ENCODE data around the gene IL3RA. TPM values are rescaled to one million over a fixed set of nuclear protein-coding genes. Genes with fewer than 3 reads are reported as not detected.

IL3RA gene
- total and polyA plus RNA-seq, 2 of the 8 experiments (the other 6 are each of a cell fraction or from before 2014, with no cell fraction given), result 0.11 TPM; not detected in 1

DNA sequence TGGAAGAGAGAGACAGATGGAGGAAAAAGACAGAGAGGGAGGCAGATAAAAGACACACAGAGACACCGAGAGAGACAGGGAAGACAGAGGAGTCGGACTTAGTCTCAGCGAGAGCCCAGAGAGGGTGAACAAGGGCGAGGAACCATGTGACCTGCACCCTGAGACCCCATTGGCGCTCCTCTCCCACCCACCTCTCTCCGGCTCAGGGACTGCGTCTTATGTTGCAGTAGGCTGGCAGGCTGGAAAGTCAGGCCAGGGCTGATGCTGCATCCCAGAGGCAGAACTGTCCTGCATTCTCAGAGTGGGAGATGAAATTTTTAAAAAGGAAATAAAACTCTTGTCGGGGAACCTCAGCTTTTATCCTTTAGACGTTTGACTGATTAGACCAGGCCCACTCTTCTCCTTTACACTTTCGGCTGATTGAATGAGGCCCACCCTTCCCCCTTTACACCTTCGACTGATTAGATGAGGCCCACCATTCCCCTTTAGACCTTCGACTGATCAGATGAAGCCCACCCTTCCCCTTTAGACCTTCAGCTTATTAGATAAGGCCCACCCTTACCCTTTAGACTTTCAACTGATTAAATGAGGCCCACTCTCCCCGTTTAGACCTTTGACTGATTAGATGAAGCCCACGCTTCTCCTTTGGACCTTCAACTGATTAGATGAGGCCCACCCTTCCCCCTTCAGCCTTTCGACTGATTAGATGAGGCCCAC lies 29.5 kb upstream of the IL3RA start:
- H3K56ac ChIP-seq (replicated peaks; ENCODE audit: insufficient read length, low read depth, low read length), result no peak overlapping the region
- no peak overlapping the region for H4K91ac ChIP-seq (replicated peaks; ENCODE audit: insufficient read length, low read length)
- H3K27ac ChIP-seq (ENCODE audit: low read depth, low read length), result no peak overlapping the region
- H4K5ac ChIP-seq (ENCODE audit: insufficient read length, low read depth, low read length), result no peak overlapping the region
- H2AK5ac ChIP-seq (ENCODE audit: low read depth, low read length), result no peak overlapping the region
- H2BK20ac ChIP-seq (ENCODE audit: low read length), result no peak overlapping the region
- H3K36me3 ChIP-seq (ENCODE audit: control insufficient read depth in 2 of 4, insufficient read depth in 4 of 4, low read length in 3 of 4), result peaks cover 0 to 3% (median 0%) of the 10 kb centered on the region in 4 experiments; a peak in 1 of 8 replicates
- no peak for FAIRE-seq
- H4K20me1 ChIP-seq (replicated peaks in 1 of 2; ENCODE audit: control insufficient read depth in 1 of 2, insufficient read depth in 2 of 2, low read length in 2 of 2), result no peaks in the 10 kb centered on the region
- no peaks in the 10 kb centered on the region for H3K79me1 ChIP-seq (ENCODE audit: low read depth, low read length)
- ChIA-PET POLR2A (ENCODE audit: partially characterized antibody) (no interaction called here), CTCF (ENCODE audit: partially characterized antibody) (no interaction called here)
- H3K4ac ChIP-seq (replicated peaks; ENCODE audit: insufficient read length, low read depth, low read length), result no peak overlapping the region
- H3K14ac ChIP-seq (ENCODE audit: insufficient read length), result no peak overlapping the region
- no peak overlapping the region for H4K8ac ChIP-seq (ENCODE audit: extremely low read depth, insufficient read depth, low read length)
- no peaks in the 10 kb centered on the region for H3K27me3 ChIP-seq (replicated peaks in 1 of 4; ENCODE audit: control insufficient read depth in 3 of 4, extremely low read depth in 1 of 4, insufficient read depth in 3 of 4, low read length in 3 of 4)
- no peak for DNase-seq (ENCODE audit: low read depth in 1 of 2, low spot score in 2 of 2)
- no peak overlapping the region for H3K18ac ChIP-seq (ENCODE audit: extremely low read depth, low read length)
- TF ChIP-seq KDM1A (IDR thresholded peaks at IDR 0.05; ENCODE audit: borderline replicate concordance, low read length), result peak; percentile 99
- TF ChIP-seq HDAC2 (IDR thresholded peaks at IDR 0.05; ENCODE audit: borderline replicate concordance in 1 of 2, low read depth in 2 of 2, low read length in 2 of 2), result peak; percentile 24 to 100; a peak in 2 of 4 replicates
- TF ChIP-seq, protein P1, sequence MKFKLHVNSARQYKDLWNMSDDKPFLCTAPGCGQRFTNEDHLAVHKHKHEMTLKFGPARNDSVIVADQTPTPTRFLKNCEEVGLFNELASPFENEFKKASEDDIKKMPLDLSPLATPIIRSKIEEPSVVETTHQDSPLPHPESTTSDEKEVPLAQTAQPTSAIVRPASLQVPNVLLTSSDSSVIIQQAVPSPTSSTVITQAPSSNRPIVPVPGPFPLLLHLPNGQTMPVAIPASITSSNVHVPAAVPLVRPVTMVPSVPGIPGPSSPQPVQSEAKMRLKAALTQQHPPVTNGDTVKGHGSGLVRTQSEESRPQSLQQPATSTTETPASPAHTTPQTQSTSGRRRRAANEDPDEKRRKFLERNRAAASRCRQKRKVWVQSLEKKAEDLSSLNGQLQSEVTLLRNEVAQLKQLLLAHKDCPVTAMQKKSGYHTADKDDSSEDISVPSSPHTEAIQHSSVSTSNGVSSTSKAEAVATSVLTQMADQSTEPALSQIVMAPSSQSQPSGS (IDR thresholded peaks at IDR 0.05; ENCODE audit: low read length), result 0 out of 2 replicates have a peak, but pooled peaks have one; percentile 22
- TF ChIP-seq, protein P2, sequence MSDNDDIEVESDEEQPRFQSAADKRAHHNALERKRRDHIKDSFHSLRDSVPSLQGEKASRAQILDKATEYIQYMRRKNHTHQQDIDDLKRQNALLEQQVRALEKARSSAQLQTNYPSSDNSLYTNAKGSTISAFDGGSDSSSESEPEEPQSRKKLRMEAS (IDR thresholded peaks at IDR 0.05), result no peak
- TF ChIP-seq KDM5A (IDR thresholded peaks at IDR 0.05; ENCODE audit: low read length), result no peak
- no peak overlapping the region for H2BK15ac ChIP-seq (ENCODE audit: low read length)
- no peak overlapping the region for H2BK5ac ChIP-seq (ENCODE audit: low read depth, low read length)
- no peaks in the 10 kb centered on the region for H3K79me2 ChIP-seq (ENCODE audit: control insufficient read depth in 1 of 2, insufficient read depth in 2 of 2, low read length in 2 of 2)
- peak overlapping the region; percentile 75; the same call in 1 of the 2 replicates for H2BK12ac ChIP-seq (ENCODE audit: low read depth, low read length)
- no peak overlapping the region for H2BK120ac ChIP-seq (replicated peaks; ENCODE audit: low read depth, low read length)
- H3K9me3 ChIP-seq (ENCODE audit: insufficient read depth in 2 of 2, low read depth in 1 of 2, low read length in 1 of 2), result peaks cover 4 to 7% of the 10 kb centered on the region in 2 experiments; a peak in 2 of 4 replicates
- no peak overlapping the region for H2AFZ ChIP-seq (ENCODE audit: low read length)
- H3K9ac ChIP-seq (replicated peaks in 1 of 4; ENCODE audit: extremely low read depth in 1 of 4, low read depth in 3 of 4, low read length in 3 of 4), result no peak overlapping the region
- no peak overlapping the region for H3K4me3 ChIP-seq (ENCODE audit: extremely low read depth in 1 of 4, insufficient read depth in 2 of 4, low read depth in 3 of 4, low read length in 4 of 4)
- 92% methylated on average over 15 of the region's 15 CpGs; no CpG with 5 or more reads in 1 of the 2 experiments for WGBS, 2 experiments (ENCODE audit: extremely low coverage in 1 of 2, insufficient coverage in 1 of 2, insufficient read length in 1 of 2, insufficient replicate concordance in 2 of 2, low coverage in 1 of 2, low lambda C conversion rate in 2 of 2, missing lambda C conversion rate in 1 of 2)
- no peak overlapping the region for H3K4me2 ChIP-seq (ENCODE audit: insufficient read depth in 1 of 2, low read depth in 2 of 2, low read length in 2 of 2)
- no peaks in the 10 kb centered on the region for H3K23me2 ChIP-seq (ENCODE audit: low read depth, low read length)
- no peak overlapping the region for H3K23ac ChIP-seq (ENCODE audit: insufficient read length)
- H3K4me1 ChIP-seq (replicated peaks in 1 of 4; ENCODE audit: control insufficient read depth in 3 of 4, insufficient read depth in 4 of 4, low read length in 3 of 4), result no peaks in the 10 kb centered on the region

Measured in H1 (cell line).